ENCODE measurements around the gene PODN. TPM values are rescaled to one million over a fixed set of nuclear protein-coding genes. Genes with fewer than 3 reads are reported as not detected.

Gene PODN
- total RNA-seq, 1 donor from 2014 or later = not detected

- Mint-ChIP-seq H3K27me3 (peaks cover 4% of the 10 kb centered on the region), H3K27ac (no peak overlapping the region), H3K4me3 (no peak overlapping the region), H3K36me3 (ENCODE audit: low read depth) (no peaks in the 10 kb centered on the region), H3K9me3 (no peaks in the 10 kb centered on the region), H3K4me1 (no peaks in the 10 kb centered on the region)
- ChIA-PET POLR2A (no interaction called here), CTCF (no interaction called here)
- no peak for DNase-seq
- no peak for ATAC-seq (ENCODE audit: low read depth)
- no peak for TF ChIP-seq CTCF (IDR thresholded peaks at IDR 0.05)
- intact Hi-C loops (cut with micrococcal nuclease) = no loop called here
These were observed 50.3 kb downstream of the PODN start for GRCh38 chr1:53112271-53112774.

- no peak overlapping the region for H3K4me3 Mint-ChIP-seq
- H3K9me3 Mint-ChIP-seq = no peaks in the 10 kb centered on the region
- TF ChIP-seq CTCF (IDR thresholded peaks at IDR 0.05) = no peak
- intact Hi-C loops (cut with micrococcal nuclease) = no loop called here
- POLR2A ChIA-PET = no interaction called here
- peaks cover 4% of the 10 kb centered on the region for H3K27me3 Mint-ChIP-seq
- H3K36me3 Mint-ChIP-seq (ENCODE audit: low read depth) = no peaks in the 10 kb centered on the region
- H3K27ac Mint-ChIP-seq = no peak overlapping the region
- DNase-seq (no peak), ATAC-seq (ENCODE audit: low read depth) (no peak)
- H3K4me1 Mint-ChIP-seq = no peaks in the 10 kb centered on the region
- CTCF ChIA-PET = no interaction called here
These were observed 50.8 kb downstream of the PODN start for GRCh38 chr1:53112861-53113260.

- DNase-seq (no peak), ATAC-seq (ENCODE audit: low read depth) (no peak)
- Mint-ChIP-seq H3K9me3 (no peaks in the 10 kb centered on the region), H3K27ac (no peak overlapping the region), H3K4me3 (no peak overlapping the region), H3K27me3 (peaks cover 4% of the 10 kb centered on the region), H3K36me3 (ENCODE audit: low read depth) (no peaks in the 10 kb centered on the region), H3K4me1 (no peaks in the 10 kb centered on the region)
- ChIA-PET CTCF (no interaction called here), POLR2A (no interaction called here)
- intact Hi-C loops (cut with micrococcal nuclease) = no loop called here
- TF ChIP-seq CTCF (IDR thresholded peaks at IDR 0.05) = no peak
These were observed 52.1 kb downstream of the PODN start for GRCh38 chr1:53114090-53114489.

GRCh38 chr1:53114581-53115400 lies 52.8 kb downstream of the PODN start:
- ChIA-PET CTCF (no interaction called here), POLR2A (no interaction called here)
- TF ChIP-seq CTCF (IDR thresholded peaks at IDR 0.05) = no peak
- H3K27ac Mint-ChIP-seq = no peak overlapping the region
- no peaks in the 10 kb centered on the region for H3K9me3 Mint-ChIP-seq
- ATAC-seq (ENCODE audit: low read depth) (no peak), DNase-seq (no peak)
- peaks cover 4% of the 10 kb centered on the region for H3K27me3 Mint-ChIP-seq
- no peaks in the 10 kb centered on the region for H3K36me3 Mint-ChIP-seq (ENCODE audit: low read depth)
- H3K4me3 Mint-ChIP-seq = no peak overlapping the region
- intact Hi-C loops (cut with micrococcal nuclease) = no loop called here
- H3K4me1 Mint-ChIP-seq = no peaks in the 10 kb centered on the region

GRCh38 chr1:53115403-53116306 lies 53.6 kb downstream of the PODN start:
- CTCF ChIA-PET = no interaction called here
- H3K4me3 Mint-ChIP-seq = no peak overlapping the region
- no peak for ATAC-seq (ENCODE audit: low read depth)
- H3K36me3 Mint-ChIP-seq (ENCODE audit: low read depth) = no peaks in the 10 kb centered on the region
- H3K27me3 Mint-ChIP-seq = peaks cover 4% of the 10 kb centered on the region
- intact Hi-C loops (cut with micrococcal nuclease) = no loop called here
- no peak overlapping the region for H3K27ac Mint-ChIP-seq
- no peaks in the 10 kb centered on the region for H3K9me3 Mint-ChIP-seq
- DNase-seq = no peak
- POLR2A ChIA-PET = no interaction called here
- no peak for TF ChIP-seq CTCF (IDR thresholded peaks at IDR 0.05)
- H3K4me1 Mint-ChIP-seq = no peaks in the 10 kb centered on the region

Measured in activated B cell treated with CpG ODN at 0.5 μM for 24 hours (primary cell).